ENCODE results near the gene SPECC1L. TPM values are rescaled to one million over a fixed set of nuclear protein-coding genes. Genes with fewer than 3 reads are reported as not detected.

Gene SPECC1L
- total RNA-seq, 6 donors from 2014 or later: 37.7 to 80.6 (median 62.3) TPM

GRCh38 chr22:24417901-24418641 is 147.4 kb downstream of the SPECC1L start:
- 87 to 89% methylated on average over 10 to 14 of the region's 16 CpGs for WGBS, 2 donors
- Histone ChIP-seq H3K27me3 (no peaks in the 10 kb centered on the region), H3K36me3 (peaks cover 3 to 45% (median 28%) of the 10 kb centered on the region in 4 donors), H3K9me3 (no peaks in the 10 kb centered on the region), H3K27ac (peak overlapping the region in 1 of 4 donors; percentile 48), H3K4me3 (no peak overlapping the region), H3K4me1 (peaks cover 29 to 38% (median 31%) of the 10 kb centered on the region in 4 donors)
- ATAC-seq (ENCODE audit: low FRiP score in 2 of 2): no peak
- TF ChIP-seq EP300 (IDR thresholded peaks at IDR 0.05) (no peak), CTCF (IDR thresholded peaks at IDR 0.05) (no peak), POLR2AphosphoS5 (IDR thresholded peaks at IDR 0.05) (no peak), POLR2A (IDR thresholded peaks at IDR 0.05) (no peak)
- DNase-seq: peak in 1 of 2 donors; percentile 79

GRCh38 chr22:24418786-24419474 is 148.3 kb downstream of the SPECC1L start:
- ATAC-seq (ENCODE audit: low FRiP score in 2 of 2) (no peak), DNase-seq (peak in 1 of 2 donors; percentile 75)
- no peak overlapping the region for H3K4me3 ChIP-seq
- H3K4me1 ChIP-seq: peaks cover 33 to 46% (median 36%) of the 10 kb centered on the region in 4 donors
- H3K36me3 ChIP-seq: peaks cover 3 to 37% (median 23%) of the 10 kb centered on the region in 4 donors
- peak overlapping the region in 1 of 4 donors; percentile 48 for H3K27ac ChIP-seq
- no peaks in the 10 kb centered on the region for H3K9me3 ChIP-seq
- 67 to 71% methylated on average over 8 to 15 of the region's 16 CpGs for WGBS, 2 donors
- no peaks in the 10 kb centered on the region for H3K27me3 ChIP-seq
- TF ChIP-seq CTCF (IDR thresholded peaks at IDR 0.05) (no peak), POLR2A (IDR thresholded peaks at IDR 0.05) (no peak), EP300 (IDR thresholded peaks at IDR 0.05) (no peak), POLR2AphosphoS5 (IDR thresholded peaks at IDR 0.05) (no peak)

- Histone ChIP-seq H3K4me3 (no peak overlapping the region), H3K9me3 (no peaks in the 10 kb centered on the region), H3K36me3 (peaks cover 3 to 31% (median 19%) of the 10 kb centered on the region in 4 donors), H3K27me3 (no peaks in the 10 kb centered on the region), H3K27ac (peak overlapping the region in 1 of 4 donors; percentile 48), H3K4me1 (peaks cover 33 to 51% (median 39%) of the 10 kb centered on the region in 4 donors)
- WGBS, 2 donors: 40 to 58% methylated on average over 3 to 7 of the region's 7 CpGs
- ATAC-seq (ENCODE audit: low FRiP score in 2 of 2) (no peak), DNase-seq (no peak)
- TF ChIP-seq CTCF (IDR thresholded peaks at IDR 0.05) (no peak), POLR2A (IDR thresholded peaks at IDR 0.05) (no peak), EP300 (IDR thresholded peaks at IDR 0.05) (no peak), POLR2AphosphoS5 (IDR thresholded peaks at IDR 0.05) (no peak)
These were observed 148.8 kb downstream of the SPECC1L start for GRCh38 chr22:24419475-24419850.

GRCh38 chr22:24420072-24420976 is 149.7 kb downstream of the SPECC1L start:
- Histone ChIP-seq H3K27me3 (no peaks in the 10 kb centered on the region), H3K4me1 (peaks cover 39 to 60% (median 44%) of the 10 kb centered on the region in 4 donors), H3K9me3 (no peaks in the 10 kb centered on the region), H3K36me3 (peaks cover 0 to 24% (median 11%) of the 10 kb centered on the region in 4 donors), H3K27ac (peak overlapping the region in 3 of 4 donors; percentile 48 to 61 (median 55)), H3K4me3 (no peak overlapping the region)
- TF ChIP-seq POLR2AphosphoS5 (IDR thresholded peaks at IDR 0.05) (peak in 1 of 2 donors; percentile 56), POLR2A (IDR thresholded peaks at IDR 0.05) (no peak)
- 54% methylated on average over 18 of the region's 18 CpGs; no CpG with 5 or more reads in 1 of the 2 donors for WGBS, 2 donors
- ATAC-seq (ENCODE audit: low FRiP score in 2 of 2) (no peak), DNase-seq (peak in 1 of 2 donors; percentile 80)

All from upper lobe of left lung (tissue), 6 donors.